Erythroblast (primary cell): ENCODE measurements around the gene EXT2.

ENCODE experiments used
- DNase-seq, 2 experiments: peaks; one replicate each; lab custom pipeline; 2025; lab: John Stamatoyannopoulos, UW
- GATA1 ChIP-seq: IDR thresholded peaks from 2 replicates; pipeline ENCODE4 v1.6.1; 2011; ENCODE audit warnings: low read depth, mild to moderate bottlenecking, control low read depth, low read length, moderate library complexity
- POLR2A ChIP-seq: IDR thresholded peaks from 2 replicates; pipeline ENCODE4 v1.6.1; 2011; ENCODE audit warnings: mild to moderate bottlenecking, low read length

The EXT2 gene

DNA sequence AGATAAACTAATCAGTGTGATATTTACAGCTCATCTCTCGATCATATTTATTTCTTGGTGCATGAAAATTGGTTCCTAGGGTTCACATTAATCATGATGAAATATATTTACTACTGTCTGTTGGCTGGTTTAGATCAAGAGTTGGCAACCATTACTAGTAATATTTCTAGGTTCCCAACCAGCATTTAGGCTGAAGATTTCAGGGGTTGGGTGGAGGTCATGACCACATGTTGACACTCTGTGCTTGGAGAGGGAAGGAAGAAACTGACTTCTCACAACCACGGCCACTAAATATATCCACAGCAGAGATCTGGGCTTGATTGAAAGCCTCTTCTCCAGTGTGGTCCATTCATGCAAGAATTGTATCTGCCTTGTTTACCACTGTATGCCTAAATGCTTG, 126.5 kb downstream of the EXT2 start:
- no peak for DNase-seq
- TF ChIP-seq POLR2A (no peak), GATA1 (no peak)

DNA sequence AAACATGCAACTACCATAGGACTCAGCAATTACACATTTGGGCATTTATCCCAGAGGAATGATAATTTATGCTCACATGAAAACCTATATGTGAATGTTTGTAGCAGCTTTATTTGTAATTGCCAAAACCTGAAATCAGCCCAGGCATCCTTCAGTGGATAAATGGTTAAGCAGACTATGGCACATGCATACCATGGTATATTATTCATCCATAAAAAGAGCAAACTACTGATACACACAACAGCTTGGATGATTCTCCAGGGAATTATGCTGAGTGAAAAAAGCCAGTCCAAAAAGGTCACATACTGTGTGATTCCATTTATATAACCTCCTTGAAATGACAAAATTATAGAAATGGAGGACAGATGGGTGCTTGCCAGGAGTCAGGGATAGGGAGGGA, 127.8 kb downstream of the EXT2 start:
- no peak for TF ChIP-seq GATA1
- no peak for TF ChIP-seq POLR2A
- no peak for DNase-seq

DNA sequence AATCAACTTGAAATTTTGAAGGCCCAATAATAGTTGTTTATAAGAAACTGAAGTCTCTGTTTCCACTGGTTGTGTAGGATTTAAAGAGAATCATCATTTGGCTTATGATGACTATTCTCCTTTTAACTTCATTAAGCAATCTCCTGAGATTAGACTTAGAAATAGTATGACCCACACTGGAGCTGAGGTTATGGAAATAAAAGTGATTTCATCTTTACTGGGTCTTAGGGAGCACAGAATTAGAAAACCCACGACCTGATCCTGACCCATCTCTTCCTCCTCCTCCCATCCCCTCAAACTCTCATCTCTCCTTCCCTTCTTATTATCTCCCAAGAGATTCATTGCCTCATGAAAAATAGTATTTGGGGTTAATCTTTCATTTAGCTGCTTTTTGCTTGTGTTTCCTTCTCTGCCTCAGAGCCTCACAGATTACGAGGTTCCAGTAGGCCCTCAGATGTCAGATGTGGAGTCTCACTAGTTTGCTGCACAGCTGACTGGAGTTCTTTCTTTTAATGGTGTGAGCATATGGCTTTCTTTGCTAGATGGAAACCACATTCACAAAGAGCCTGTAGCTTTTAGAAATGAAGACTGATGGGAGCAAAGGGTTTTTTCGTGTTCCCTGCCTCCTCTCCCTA, 129.5 kb downstream of the EXT2 start:
- TF ChIP-seq GATA1 (no peak), POLR2A (no peak)
- DNase-seq, result no peak

DNA sequence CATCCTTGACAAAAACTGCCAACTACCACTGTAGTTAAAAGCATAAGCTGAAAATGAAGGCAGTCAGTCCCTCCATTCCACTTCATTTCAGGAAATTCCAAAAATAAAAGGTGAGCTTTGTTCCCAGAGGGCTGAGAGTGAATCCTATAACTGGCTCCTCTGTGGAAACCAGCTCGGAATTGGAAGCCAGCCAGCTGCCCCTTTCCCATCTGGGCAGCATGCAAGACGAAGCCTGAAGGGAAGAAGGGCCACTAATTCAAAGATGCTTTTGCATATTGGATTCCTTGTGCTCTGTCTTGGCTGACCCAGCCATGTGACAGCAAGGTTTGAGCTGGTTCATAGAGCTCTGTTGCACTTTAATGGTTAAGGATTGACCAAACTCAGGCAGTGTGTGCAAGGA, 131.0 kb downstream of the EXT2 start:
- TF ChIP-seq POLR2A (no peak), GATA1 (no peak)
- DNase-seq, result no peak

DNA sequence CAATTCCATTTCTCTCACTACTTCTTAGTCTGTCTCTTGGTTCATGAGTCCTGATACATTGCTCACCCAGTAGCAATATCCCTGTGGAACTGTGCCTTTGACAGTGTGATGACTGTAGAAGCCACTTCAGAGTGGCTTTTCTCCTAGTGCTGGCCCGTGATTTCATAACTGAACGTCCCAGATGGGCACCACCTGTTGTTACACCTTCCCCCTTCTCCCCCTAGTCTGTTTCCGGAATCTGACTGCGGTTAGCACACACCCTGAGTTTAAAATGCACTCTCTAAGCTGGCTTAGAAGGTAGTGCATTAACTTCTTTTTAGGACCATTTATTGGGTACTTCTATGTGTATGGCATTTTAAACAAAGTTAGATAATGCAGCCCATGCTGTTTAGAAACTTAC, 131.5 kb downstream of the EXT2 start:
- no peak for TF ChIP-seq GATA1
- no peak for TF ChIP-seq POLR2A
- DNase-seq, result no peak

DNA sequence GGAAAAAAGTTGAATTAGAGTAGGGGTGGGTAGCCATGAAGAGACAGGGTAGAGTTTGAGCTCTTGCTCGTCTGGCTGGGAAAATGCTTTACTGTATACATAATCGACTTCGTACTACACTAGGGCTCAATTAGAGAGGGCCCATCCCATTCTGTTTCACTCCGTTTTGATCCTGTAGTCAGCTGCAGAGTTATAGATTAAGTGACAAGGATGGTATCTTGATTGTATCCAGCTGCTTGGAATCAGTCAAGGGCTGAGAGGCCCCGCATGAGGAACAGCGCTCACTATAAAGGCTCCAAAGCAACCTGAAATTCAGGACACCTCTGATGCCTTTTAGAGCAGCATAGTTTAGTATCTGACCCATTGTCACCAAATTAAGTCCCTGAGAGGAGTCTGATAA, 132.9 kb downstream of the EXT2 start:
- DNase-seq, result no peak
- TF ChIP-seq GATA1 (no peak), POLR2A (no peak)

GRCh38 chr11:44229098-44229497, 133.6 kb downstream of the EXT2 start:
- TF ChIP-seq GATA1 (no peak), POLR2A (no peak)
- DNase-seq, result no peak

GRCh38 chr11:44229624-44230023, 134.1 kb downstream of the EXT2 start:
- DNase-seq, result no peak
- TF ChIP-seq GATA1 (no peak), POLR2A (no peak)

- DNase-seq, result no peak
- TF ChIP-seq POLR2A, result no peak
- TF ChIP-seq GATA1, result no peak
Observed at GRCh38 chr11:44235765-44236201, 140.3 kb downstream of the EXT2 start.

DNA sequence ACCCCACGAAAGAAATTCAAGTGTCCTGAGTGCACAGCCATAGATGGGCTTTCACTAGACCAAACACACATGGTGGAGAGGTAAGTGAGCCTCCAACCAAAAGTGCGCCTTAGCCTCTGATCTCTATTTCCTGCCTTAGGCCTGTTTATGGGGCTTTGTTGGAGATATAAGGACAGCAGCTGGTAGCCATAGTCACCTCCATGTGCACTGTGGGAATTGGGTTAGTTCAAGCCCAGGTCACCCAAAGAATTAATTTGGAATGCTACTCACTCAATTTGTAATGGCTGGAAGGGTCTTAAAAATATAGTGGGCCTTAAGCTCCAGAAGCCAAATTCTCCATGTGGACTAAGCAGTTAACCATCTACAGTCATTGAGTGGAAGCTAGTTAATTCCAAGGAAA, 140.8 kb downstream of the EXT2 start:
- TF ChIP-seq POLR2A (no peak), GATA1 (no peak)
- DNase-seq, result no peak

GRCh38 chr11:44237156-44237555, 141.7 kb downstream of the EXT2 start:
- TF ChIP-seq POLR2A (no peak), GATA1 (no peak)
- DNase-seq, result no peak

DNA sequence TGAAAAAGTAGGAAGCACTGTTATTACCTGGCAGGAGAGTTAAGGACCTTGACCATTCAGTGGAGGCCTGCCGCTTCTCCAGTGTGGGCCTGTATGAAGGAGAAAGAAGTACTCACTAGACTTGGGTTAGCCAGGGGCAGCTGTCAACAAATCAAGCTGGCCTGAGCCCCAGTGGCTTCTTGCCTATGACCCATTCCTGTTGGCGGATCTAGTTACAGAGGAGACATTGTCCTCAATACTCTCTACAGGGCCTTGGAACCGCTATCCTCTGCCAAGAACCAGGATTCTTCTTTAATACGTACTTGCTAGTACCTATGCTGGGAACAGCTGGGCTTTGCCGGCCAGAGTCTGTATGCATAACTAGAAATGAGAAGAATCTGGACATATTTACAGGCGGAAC, 146.4 kb downstream of the EXT2 start:
- no peak for TF ChIP-seq GATA1
- TF ChIP-seq POLR2A, result no peak
- no peak for DNase-seq

DNA sequence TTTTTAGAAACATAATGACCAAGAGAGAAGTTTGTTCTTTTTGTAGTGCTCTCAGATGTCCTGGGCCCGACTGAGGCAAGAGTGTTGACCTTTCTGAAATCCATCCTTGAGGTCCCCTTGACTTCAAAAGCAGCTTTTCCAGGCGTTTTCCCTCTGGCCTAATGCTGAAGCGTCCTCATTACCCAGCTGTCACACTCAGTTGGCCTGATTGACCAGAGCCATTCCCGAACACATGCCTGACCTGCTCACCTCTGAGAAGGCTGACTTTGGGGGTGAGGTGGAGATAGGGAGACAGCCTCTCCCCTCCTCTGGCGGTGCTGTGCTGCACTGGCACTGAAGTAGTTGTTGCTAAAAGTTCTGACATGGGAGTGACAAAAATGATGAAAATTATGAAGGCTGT, 147.6 kb downstream of the EXT2 start:
- TF ChIP-seq POLR2A (no peak), GATA1 (no peak)
- DNase-seq, result no peak

DNA sequence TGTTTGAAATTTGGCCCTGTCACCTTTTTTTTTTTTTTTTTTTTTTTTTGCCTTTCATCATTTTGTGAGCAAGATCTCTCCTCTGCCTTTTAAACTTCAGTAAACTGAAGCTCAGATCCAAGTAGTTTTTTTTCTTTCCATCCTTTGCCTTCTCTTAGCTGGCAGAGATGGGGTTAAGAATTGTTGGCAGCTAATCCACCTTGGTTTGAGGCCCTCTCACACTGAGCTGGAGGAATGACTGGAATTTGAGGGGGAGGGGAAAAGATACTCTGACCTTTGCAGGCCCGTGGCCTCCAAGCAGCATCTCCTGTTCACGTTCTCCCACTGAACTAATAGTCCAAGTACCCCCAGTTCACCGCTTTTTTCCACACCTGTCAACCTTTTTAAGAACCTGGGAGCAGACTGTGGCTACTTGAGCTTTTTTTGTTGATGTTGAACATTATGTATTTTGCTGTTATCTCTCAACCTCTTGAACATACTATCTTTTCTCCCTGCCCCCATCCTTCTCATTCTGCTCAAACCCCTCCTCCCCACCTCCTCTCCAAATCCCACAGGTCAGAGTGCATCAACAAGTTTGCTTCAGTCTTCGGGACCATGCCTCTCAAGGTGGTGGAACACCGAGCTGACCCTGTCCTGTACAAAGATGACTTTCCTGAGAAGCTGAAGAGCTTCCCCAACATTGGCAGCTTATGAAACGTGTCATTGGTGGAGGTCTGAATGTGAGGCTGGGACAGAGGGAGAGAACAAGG, 148.3 kb downstream of the EXT2 start:
- no peak for DNase-seq
- no peak for TF ChIP-seq POLR2A
- no peak for TF ChIP-seq GATA1
